ENCODE results near the gene AGAP1. TPM values are rescaled to one million over a fixed set of nuclear protein-coding genes. Genes with fewer than 3 reads are reported as not detected.

AGAP1 gene
- total and polyA plus RNA-seq, 2 donors, result 1.7 to 3.0 TPM

GRCh38 chr2:235651643-235652042 is 157.8 kb downstream of the AGAP1 start:
- 93% methylated on average over 7 of the region's 7 CpGs for WGBS
- H3K4me1 ChIP-seq (ENCODE audit: control insufficient read depth in 2 of 2, insufficient read depth in 2 of 2, low read length in 2 of 2), result no peaks in the 10 kb centered on the region
- H3K27ac ChIP-seq (ENCODE audit: low read depth in 1 of 2, low read length in 1 of 2), result no peak overlapping the region
- no peak overlapping the region for H3K4me3 ChIP-seq (ENCODE audit: low read length in 2 of 2)
- DNase-seq (ENCODE audit: low read depth in 6 of 9, low spot score in 9 of 9), result no peak
- H3K36me3 ChIP-seq (ENCODE audit: control insufficient read depth in 2 of 2, insufficient read depth in 2 of 2, low read length in 1 of 2), result no peaks in the 10 kb centered on the region
- no peaks in the 10 kb centered on the region for H3K9me3 ChIP-seq (ENCODE audit: control insufficient read depth in 2 of 2, insufficient read depth in 1 of 2, low read length in 1 of 2)
- H3K27me3 ChIP-seq (ENCODE audit: control insufficient read depth in 2 of 2, insufficient read depth in 1 of 2, low read length in 1 of 2), result no peaks in the 10 kb centered on the region

- peaks cover 0 to 2% of the 10 kb centered on the region in 2 donors for H3K4me1 ChIP-seq (ENCODE audit: control insufficient read depth in 2 of 2, insufficient read depth in 2 of 2, low read length in 2 of 2)
- WGBS, result 80% methylated on average over 9 of the region's 9 CpGs
- H3K4me3 ChIP-seq (ENCODE audit: low read length in 2 of 2), result no peak overlapping the region
- no peaks in the 10 kb centered on the region for H3K9me3 ChIP-seq (ENCODE audit: control insufficient read depth in 2 of 2, insufficient read depth in 1 of 2, low read length in 1 of 2)
- no peak for DNase-seq (ENCODE audit: low read depth in 6 of 9, low spot score in 9 of 9)
- H3K27me3 ChIP-seq (ENCODE audit: control insufficient read depth in 2 of 2, insufficient read depth in 1 of 2, low read length in 1 of 2), result peaks cover 6 to 19% of the 10 kb centered on the region in 2 donors
- no peak overlapping the region for H3K27ac ChIP-seq (ENCODE audit: low read depth in 1 of 2, low read length in 1 of 2)
- H3K36me3 ChIP-seq (ENCODE audit: control insufficient read depth in 2 of 2, insufficient read depth in 2 of 2, low read length in 1 of 2), result no peaks in the 10 kb centered on the region
These were observed 160.4 kb downstream of the AGAP1 start for GRCh38 chr2:235654103-235654813.

- Histone ChIP-seq H3K4me1 (ENCODE audit: control insufficient read depth in 2 of 2, insufficient read depth in 2 of 2, low read length in 2 of 2) (peaks cover 0 to 2% of the 10 kb centered on the region in 2 donors), H3K4me3 (ENCODE audit: low read length in 2 of 2) (no peak overlapping the region), H3K27ac (ENCODE audit: low read depth in 1 of 2, low read length in 1 of 2) (no peak overlapping the region), H3K36me3 (ENCODE audit: control insufficient read depth in 2 of 2, insufficient read depth in 2 of 2, low read length in 1 of 2) (no peaks in the 10 kb centered on the region), H3K9me3 (ENCODE audit: control insufficient read depth in 2 of 2, insufficient read depth in 1 of 2, low read length in 1 of 2) (no peaks in the 10 kb centered on the region), H3K27me3 (ENCODE audit: control insufficient read depth in 2 of 2, insufficient read depth in 1 of 2, low read length in 1 of 2) (peaks cover 9 to 34% of the 10 kb centered on the region in 2 donors)
- no peak for DNase-seq (ENCODE audit: low read depth in 6 of 9, low spot score in 9 of 9)
- 12% methylated on average over 20 of the region's 20 CpGs for WGBS
These were observed 164.7 kb downstream of the AGAP1 start for GRCh38 chr2:235658351-235659174.

GRCh38 chr2:235659767-235660322 is 166.0 kb downstream of the AGAP1 start:
- DNase-seq (ENCODE audit: low read depth in 6 of 9, low spot score in 9 of 9), result no peak
- no peak overlapping the region for H3K4me3 ChIP-seq (ENCODE audit: low read length in 2 of 2)
- H3K9me3 ChIP-seq (ENCODE audit: control insufficient read depth in 2 of 2, insufficient read depth in 1 of 2, low read length in 1 of 2), result no peaks in the 10 kb centered on the region
- H3K27me3 ChIP-seq (ENCODE audit: control insufficient read depth in 2 of 2, insufficient read depth in 1 of 2, low read length in 1 of 2), result peaks cover 9 to 40% of the 10 kb centered on the region in 2 donors
- peaks cover 0 to 2% of the 10 kb centered on the region in 2 donors for H3K4me1 ChIP-seq (ENCODE audit: control insufficient read depth in 2 of 2, insufficient read depth in 2 of 2, low read length in 2 of 2)
- no peak overlapping the region for H3K27ac ChIP-seq (ENCODE audit: low read depth in 1 of 2, low read length in 1 of 2)
- no peaks in the 10 kb centered on the region for H3K36me3 ChIP-seq (ENCODE audit: control insufficient read depth in 2 of 2, insufficient read depth in 2 of 2, low read length in 1 of 2)
- WGBS, result 82% methylated on average over 7 of the region's 7 CpGs

- Histone ChIP-seq H3K36me3 (ENCODE audit: control insufficient read depth in 2 of 2, insufficient read depth in 2 of 2, low read length in 1 of 2) (no peaks in the 10 kb centered on the region), H3K9me3 (ENCODE audit: control insufficient read depth in 2 of 2, insufficient read depth in 1 of 2, low read length in 1 of 2) (no peaks in the 10 kb centered on the region), H3K27ac (ENCODE audit: low read depth in 1 of 2, low read length in 1 of 2) (no peak overlapping the region), H3K4me1 (ENCODE audit: control insufficient read depth in 2 of 2, insufficient read depth in 2 of 2, low read length in 2 of 2) (peaks cover 0 to 2% of the 10 kb centered on the region in 2 donors), H3K27me3 (ENCODE audit: control insufficient read depth in 2 of 2, insufficient read depth in 1 of 2, low read length in 1 of 2) (peaks cover 10 to 47% of the 10 kb centered on the region in 2 donors), H3K4me3 (ENCODE audit: low read length in 2 of 2) (no peak overlapping the region)
- WGBS, result 93% methylated on average over 9 of the region's 9 CpGs
- no peak for DNase-seq (ENCODE audit: low read depth in 6 of 9, low spot score in 9 of 9)
These were observed 166.7 kb downstream of the AGAP1 start for GRCh38 chr2:235660484-235661082.

- H3K4me3 ChIP-seq (ENCODE audit: low read length in 2 of 2), result no peak overlapping the region
- no peak for DNase-seq (ENCODE audit: low read depth in 6 of 9, low spot score in 9 of 9)
- H3K27me3 ChIP-seq (ENCODE audit: control insufficient read depth in 2 of 2, insufficient read depth in 1 of 2, low read length in 1 of 2), result peaks cover 16 to 55% of the 10 kb centered on the region in 2 donors
- 89% methylated on average over 17 of the region's 17 CpGs for WGBS
- H3K9me3 ChIP-seq (ENCODE audit: control insufficient read depth in 2 of 2, insufficient read depth in 1 of 2, low read length in 1 of 2), result no peaks in the 10 kb centered on the region
- peaks cover 0 to 2% of the 10 kb centered on the region in 2 donors for H3K4me1 ChIP-seq (ENCODE audit: control insufficient read depth in 2 of 2, insufficient read depth in 2 of 2, low read length in 2 of 2)
- no peaks in the 10 kb centered on the region for H3K36me3 ChIP-seq (ENCODE audit: control insufficient read depth in 2 of 2, insufficient read depth in 2 of 2, low read length in 1 of 2)
- no peak overlapping the region for H3K27ac ChIP-seq (ENCODE audit: low read depth in 1 of 2, low read length in 1 of 2)
These were observed 167.5 kb downstream of the AGAP1 start for GRCh38 chr2:235661167-235661937.

- WGBS, result 98% methylated on average over 6 of the region's 6 CpGs
- no peaks in the 10 kb centered on the region for H3K9me3 ChIP-seq (ENCODE audit: control insufficient read depth in 2 of 2, insufficient read depth in 1 of 2, low read length in 1 of 2)
- peaks cover 0 to 2% of the 10 kb centered on the region in 2 donors for H3K4me1 ChIP-seq (ENCODE audit: control insufficient read depth in 2 of 2, insufficient read depth in 2 of 2, low read length in 2 of 2)
- H3K4me3 ChIP-seq (ENCODE audit: low read length in 2 of 2), result no peak overlapping the region
- DNase-seq (ENCODE audit: low read depth in 6 of 9, low spot score in 9 of 9), result no peak
- no peak overlapping the region for H3K27ac ChIP-seq (ENCODE audit: low read depth in 1 of 2, low read length in 1 of 2)
- H3K36me3 ChIP-seq (ENCODE audit: control insufficient read depth in 2 of 2, insufficient read depth in 2 of 2, low read length in 1 of 2), result no peaks in the 10 kb centered on the region
- peaks cover 21 to 61% of the 10 kb centered on the region in 2 donors for H3K27me3 ChIP-seq (ENCODE audit: control insufficient read depth in 2 of 2, insufficient read depth in 1 of 2, low read length in 1 of 2)
These were observed 168.1 kb downstream of the AGAP1 start for GRCh38 chr2:235661952-235662351.

GRCh38 chr2:235663875-235664274 is 170.0 kb downstream of the AGAP1 start:
- no peak for DNase-seq (ENCODE audit: low read depth in 6 of 9, low spot score in 9 of 9)
- Histone ChIP-seq H3K4me3 (ENCODE audit: low read length in 2 of 2) (no peak overlapping the region), H3K36me3 (ENCODE audit: control insufficient read depth in 2 of 2, insufficient read depth in 2 of 2, low read length in 1 of 2) (no peaks in the 10 kb centered on the region), H3K27me3 (ENCODE audit: control insufficient read depth in 2 of 2, insufficient read depth in 1 of 2, low read length in 1 of 2) (peaks cover 26 to 63% of the 10 kb centered on the region in 2 donors), H3K27ac (ENCODE audit: low read depth in 1 of 2, low read length in 1 of 2) (no peak overlapping the region), H3K9me3 (ENCODE audit: control insufficient read depth in 2 of 2, insufficient read depth in 1 of 2, low read length in 1 of 2) (no peaks in the 10 kb centered on the region), H3K4me1 (ENCODE audit: control insufficient read depth in 2 of 2, insufficient read depth in 2 of 2, low read length in 2 of 2) (no peaks in the 10 kb centered on the region)
- 91% methylated on average over 9 of the region's 9 CpGs for WGBS
